HepG2 (cell line): ENCODE data around the gene FEM1B. TPM values are rescaled to one million over a fixed set of nuclear protein-coding genes. Genes with fewer than 3 reads are reported as not detected.

Source experiments
- ATAC-seq: fragments of 200-7000 bp; cut with Tn5 transposase; 3 replicates; pipeline ENCODE4 v1.9.1; 2020; ENCODE audit warnings: mild to moderate bottlenecking, moderate library complexity
- BruUV-seq: library from RNA; stranded (reverse); fragments of 400-500 nt; replicated peaks from 2 replicates; lab custom pipeline; 2021; lab: Mats Ljungman, UMichigan
- CTCF ChIA-PET: fragments of 300-600 bp; formaldehyde crosslinking; extraction: SDS; loops from one replicate; lab custom pipeline; 2021; ENCODE audit warnings: low total read pairs, inconsistent platforms, low intra/inter-chr PET ratio; lab: Yijun Ruan, JAX
- POLR2A ChIA-PET: fragments of 350-600 bp; sonication (Branson Sonifier 250); formaldehyde crosslinking; loops from one replicate; lab custom pipeline; 2020; ENCODE audit warnings: antibody characterized with exemption, inconsistent platforms; lab: Yijun Ruan, JAX
- DNase-seq: peaks from one replicate; pipeline ENCODE4 v3.0.0-alpha.2; 2015; ENCODE audit warnings: low spot score
- FAIRE-seq: peaks from 3 replicates; lab custom pipeline; 2011; peaks lifted over from hg19 to GRCh38; lab: Jason Lieb, UNC
- H2AFZ ChIP-seq: one replicate; pipeline ENCODE4 v1.6.1; 2011; ENCODE audit warnings: low read length, inconsistent platforms
- H3K27ac ChIP-seq: fragments of 300-600 bp; 3 replicates; pipeline ENCODE4 v1.8.0; 2011; ENCODE audit warnings: mixed run types, mild to moderate bottlenecking, mixed read lengths, low read length, inconsistent platforms; ENCODE audit not compliant: insufficient read depth; ENCODE audit errors: extremely low read length
- H3K27me3 ChIP-seq, 2 experiments: fragments of 200-600 bp in 1 of 2; 2 replicates in 1 of 2; 3 replicates in 1 of 2; pipeline versions ENCODE4 v1.6.0 to v1.8.0; 2011; ENCODE audit warnings: low read length in 2 of 2, mild to moderate bottlenecking in 2 of 2, moderate library complexity in 2 of 2, inconsistent platforms in 1 of 2; ENCODE audit not compliant: insufficient read depth in 2 of 2, control insufficient read depth in 1 of 2
- H3K36me3 ChIP-seq, 2 experiments: fragments of 200-600 bp in 1 of 2; replicated peaks in 1 of 2; 2 replicates in 1 of 2; 3 replicates in 1 of 2; pipeline versions ENCODE4 v1.5.1 to v1.8.0; 2011; ENCODE audit warnings: low read length in 2 of 2, inconsistent platforms in 1 of 2; ENCODE audit not compliant: insufficient read depth in 2 of 2, control insufficient read depth in 1 of 2
- H3K4me1 ChIP-seq: 2 replicates; pipeline ENCODE4 v1.5.1; 2012; ENCODE audit warnings: low read length, inconsistent platforms; ENCODE audit not compliant: insufficient read depth
- H3K4me2 ChIP-seq: 2 replicates; pipeline ENCODE4 v1.6.0; 2011; ENCODE audit warnings: low read depth, low read length, inconsistent platforms
- H3K4me3 ChIP-seq, 3 experiments: fragments of 200-600 bp in 1 of 3; sonication (generic), shearing (Covaris generic) in 1 of 3; replicated peaks in 1 of 3; 2 replicates each; pipeline ENCODE4 v1.5.1; 2011 to 2016; ENCODE audit warnings: low read length in 3 of 3, inconsistent platforms in 2 of 3, low read depth in 2 of 3, mild to moderate bottlenecking in 2 of 3, control low read depth in 1 of 3, mixed read lengths in 1 of 3; ENCODE audit not compliant: insufficient read depth in 1 of 3
- H3K79me2 ChIP-seq: one replicate; pipeline ENCODE4 v1.6.1; 2011; ENCODE audit warnings: low read length, inconsistent platforms; ENCODE audit not compliant: insufficient read depth
- H3K9ac ChIP-seq: 2 replicates; pipeline ENCODE4 v1.6.0; 2011; ENCODE audit warnings: mild to moderate bottlenecking, low read depth, low read length, inconsistent platforms; ENCODE audit not compliant: insufficient read depth
- H3K9me3 ChIP-seq: 2 replicates; pipeline ENCODE4 v1.5.1; 2012; ENCODE audit warnings: mild to moderate bottlenecking, low read length
- H4K20me1 ChIP-seq: 2 replicates; pipeline ENCODE4 v1.6.0; 2011; ENCODE audit warnings: inconsistent platforms, mild to moderate bottlenecking, low read length, moderate library complexity; ENCODE audit not compliant: insufficient read depth
- IRF9 ChIP-seq: sonication (generic); formaldehyde crosslinking; IDR thresholded peaks from 2 replicates; pipeline ENCODE4 v1.8.0; 2022; ENCODE audit warnings: missing genetic modification reagents, mild to moderate bottlenecking, borderline replicate concordance
- WGBS: methylation state at CpG from one replicate; pipeline ENCODE4 v1.1.6; 2017; ENCODE audit warnings: low lambda C conversion rate; 5-methylcytosine and 5-hydroxymethylcytosine counted together
- in situ Hi-C: cut with HindIII; loops from 2 replicates; pipeline ENCODE4 v1.10.0; 2017; ENCODE audit warnings: low pct_unique_long_range_greater_than_20kb; ENCODE audit not compliant: extremely low pct_ligation_motif_present
- intact Hi-C: fragments of 100-400 bp; cut with micrococcal nuclease; formaldehyde crosslinking; loops from one replicate; pipeline ENCODE4 v1.10.0; 2022; ENCODE audit not compliant: unreplicated experiment
- polyA plus RNA-seq, 8 experiments: library from polyadenylated mRNA; depleted of rRNA in 3 of 8; stranded (reverse) in 7 of 8; unstranded in 1 of 8; fragments of >200 nt; fragmentation: Illumina TruSeq in 4 of 8; extraction: Trizol in 4 of 8; gene quantifications; 2 replicates each; pipeline versions ENCODE4 v1.2.1 to v1.2.3, GENCODE V29; 2011 to 2016; ENCODE audit warnings: low read depth in 4 of 8, missing spikeins in 1 of 8, mixed read lengths in 1 of 8; ENCODE audit not compliant: insufficient read depth in 1 of 8
- total RNA-seq, 5 experiments: library from RNA; depleted of rRNA; stranded (reverse); fragments of >200 nt; fragmentation: Illumina TruSeq; extraction: Trizol; gene quantifications; 2 replicates each; pipeline ENCODE4 v1.2.3, GENCODE V29; 2016; ENCODE audit warnings: low read depth in 1 of 5
- TF ChIP-seq, protein P1 (sequence below): sonication (generic); formaldehyde crosslinking; IDR thresholded peaks from 2 replicates; pipeline ENCODE4 v1.4.0; 2020; ENCODE audit warnings: missing genetic modification reagents, mild to moderate bottlenecking, borderline replicate concordance
- TF ChIP-seq, protein P2 (sequence below): sonication (generic); formaldehyde crosslinking; IDR thresholded peaks from 2 replicates; pipeline ENCODE4 v1.9.0; 2021; ENCODE audit warnings: missing genetic modification reagents, mild to moderate bottlenecking, borderline replicate concordance
- TF ChIP-seq, protein P3 (sequence below): sonication (generic); formaldehyde crosslinking; IDR thresholded peaks from 2 replicates; pipeline ENCODE4 v1.5.1; 2020; ENCODE audit warnings: missing genetic modification reagents, mild to moderate bottlenecking, borderline replicate concordance

The FEM1B gene
- total and polyA plus RNA-seq, 2 of the 13 experiments (the other 11 are each of a cell fraction or from before 2014, with no cell fraction given) = 38.1 to 40.0 TPM

DNA sequence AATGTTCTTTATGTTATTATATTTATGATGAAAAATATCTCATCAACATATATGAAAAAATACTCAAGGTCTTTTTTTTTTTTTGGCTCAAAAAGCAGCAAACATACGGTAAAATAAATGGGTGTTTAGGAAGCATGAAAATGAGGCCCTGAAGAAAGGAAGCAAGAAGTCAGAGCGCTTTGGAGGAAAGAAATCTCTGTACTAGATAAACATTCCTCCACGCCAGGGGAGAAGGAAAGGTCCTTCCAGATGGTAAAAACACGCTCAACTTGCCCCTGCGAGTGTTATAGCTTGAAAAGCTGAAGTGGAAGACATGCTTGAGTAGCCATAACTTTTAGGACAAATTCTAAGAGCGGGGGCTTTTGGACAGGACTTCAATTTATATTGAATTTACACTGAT, 52.9 kb downstream of the FEM1B start (continued):
- TF ChIP-seq, protein P1, sequence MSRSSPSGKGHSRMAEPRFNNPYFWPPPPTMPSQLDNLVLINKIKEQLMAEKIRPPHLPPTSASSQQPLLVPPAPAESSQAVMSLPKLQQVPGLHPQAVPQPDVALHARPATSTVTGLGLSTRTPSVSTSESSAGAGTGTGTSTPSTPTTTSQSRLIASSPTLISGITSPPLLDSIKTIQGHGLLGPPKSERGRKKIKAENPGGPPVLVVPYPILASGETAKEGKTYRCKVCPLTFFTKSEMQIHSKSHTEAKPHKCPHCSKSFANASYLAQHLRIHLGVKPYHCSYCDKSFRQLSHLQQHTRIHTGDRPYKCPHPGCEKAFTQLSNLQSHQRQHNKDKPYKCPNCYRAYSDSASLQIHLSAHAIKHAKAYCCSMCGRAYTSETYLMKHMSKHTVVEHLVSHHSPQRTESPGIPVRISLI (CRISPR knock-in tag) = no peak
- TF ChIP-seq, protein P2, sequence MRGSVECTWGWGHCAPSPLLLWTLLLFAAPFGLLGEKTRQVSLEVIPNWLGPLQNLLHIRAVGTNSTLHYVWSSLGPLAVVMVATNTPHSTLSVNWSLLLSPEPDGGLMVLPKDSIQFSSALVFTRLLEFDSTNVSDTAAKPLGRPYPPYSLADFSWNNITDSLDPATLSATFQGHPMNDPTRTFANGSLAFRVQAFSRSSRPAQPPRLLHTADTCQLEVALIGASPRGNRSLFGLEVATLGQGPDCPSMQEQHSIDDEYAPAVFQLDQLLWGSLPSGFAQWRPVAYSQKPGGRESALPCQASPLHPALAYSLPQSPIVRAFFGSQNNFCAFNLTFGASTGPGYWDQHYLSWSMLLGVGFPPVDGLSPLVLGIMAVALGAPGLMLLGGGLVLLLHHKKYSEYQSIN (CRISPR knock-in tag) = no peak
- TF ChIP-seq, protein P3, sequence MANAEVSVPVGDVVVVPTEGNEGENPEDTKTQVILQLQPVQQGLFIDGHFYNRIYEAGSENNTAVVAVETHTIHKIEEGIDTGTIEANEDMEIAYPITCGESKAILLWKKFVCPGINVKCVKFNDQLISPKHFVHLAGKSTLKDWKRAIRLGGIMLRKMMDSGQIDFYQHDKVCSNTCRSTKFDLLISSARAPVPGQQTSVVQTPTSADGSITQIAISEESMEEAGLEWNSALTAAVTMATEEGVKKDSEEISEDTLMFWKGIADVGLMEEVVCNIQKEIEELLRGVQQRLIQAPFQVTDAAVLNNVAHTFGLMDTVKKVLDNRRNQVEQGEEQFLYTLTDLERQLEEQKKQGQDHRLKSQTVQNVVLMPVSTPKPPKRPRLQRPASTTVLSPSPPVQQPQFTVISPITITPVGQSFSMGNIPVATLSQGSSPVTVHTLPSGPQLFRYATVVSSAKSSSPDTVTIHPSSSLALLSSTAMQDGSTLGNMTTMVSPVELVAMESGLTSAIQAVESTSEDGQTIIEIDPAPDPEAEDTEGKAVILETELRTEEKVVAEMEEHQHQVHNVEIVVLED (CRISPR knock-in tag) = no peak

DNA sequence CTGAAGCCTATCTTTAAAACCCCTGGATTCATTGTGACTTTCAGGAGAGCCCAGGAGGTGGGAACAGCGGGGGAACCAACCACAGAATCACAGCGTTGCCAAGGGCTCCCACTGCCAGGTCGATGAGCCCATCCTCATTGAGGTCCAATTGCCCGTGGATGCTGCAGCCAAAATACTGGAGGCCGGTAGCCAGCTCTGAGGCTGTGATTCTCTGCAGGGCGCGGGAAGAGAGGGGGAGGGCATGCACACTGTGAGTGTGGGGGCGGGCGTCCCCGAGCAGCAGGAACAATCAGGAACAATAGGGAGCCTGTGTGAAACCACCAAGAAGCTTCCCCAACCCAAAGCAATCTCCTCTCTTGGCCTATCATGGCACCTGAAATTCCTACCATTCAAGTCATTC, 53.4 kb downstream of the FEM1B start:
- Histone ChIP-seq H4K20me1 (peaks cover 4% of the 10 kb centered on the region; the same call in 1 of the 2 replicates), H3K4me1 (no peaks in the 10 kb centered on the region), H3K4me2 (no peak overlapping the region), H3K9ac (no peak overlapping the region), H2AFZ (no peak overlapping the region), H3K27me3 (peaks cover 9 to 78% of the 10 kb centered on the region in 2 experiments; a peak in 4 of 5 replicates), H3K27ac (no peak overlapping the region), H3K9me3 (no peaks in the 10 kb centered on the region), H3K4me3 (no peak overlapping the region), H3K36me3 (no peaks in the 10 kb centered on the region), H3K79me2 (no peaks in the 10 kb centered on the region)
- in situ Hi-C loops = no loop called here
- 13% methylated on average over 3 of the region's 10 CpGs for WGBS
- ChIA-PET POLR2A (no interaction called here), CTCF (no interaction called here)
- TF ChIP-seq IRF9 (CRISPR knock-in tag) = no peak
- FAIRE-seq (no peak), DNase-seq (no peak), ATAC-seq (no peak)
- BruUV-seq = no TSS peak
- intact Hi-C loops = no loop called here
